GM12865 (cell line): ENCODE measurements around the gene PLA2G4D.

Experiments used
- DNase-seq: peaks from one replicate; pipeline ENCODE4 v3.0.0; 2010; ENCODE audit warnings: low read depth
- H3K4me3 ChIP-seq: 2 replicates; pipeline ENCODE4 v1.5.1; 2011; ENCODE audit warnings: mild to moderate bottlenecking, low read depth, low read length, control low read depth
- CTCF ChIP-seq: IDR thresholded peaks from 2 replicates; pipeline ENCODE4 v1.5.1; 2011; ENCODE audit warnings: low read length, control low read depth, low read depth, inconsistent platforms; ENCODE audit not compliant: insufficient read depth; ENCODE audit errors: missing control alignments

The PLA2G4D gene

GRCh38 chr15:42080919-42081830, 13.2 kb downstream of the PLA2G4D start:
- no peak overlapping the region for H3K4me3 ChIP-seq
- DNase-seq = no peak
- TF ChIP-seq CTCF = no peak

GRCh38 chr15:42080186-42080918, 14.0 kb downstream of the PLA2G4D start:
- TF ChIP-seq CTCF = no peak
- no peak overlapping the region for H3K4me3 ChIP-seq
- no peak for DNase-seq

GRCh38 chr15:42079401-42079908, 14.9 kb downstream of the PLA2G4D start:
- no peak for DNase-seq
- TF ChIP-seq CTCF = no peak
- H3K4me3 ChIP-seq = no peak overlapping the region

- no peak for DNase-seq
- H3K4me3 ChIP-seq = no peak overlapping the region
- no peak for TF ChIP-seq CTCF
Measured at GRCh38 chr15:42078903-42079302, 15.5 kb downstream of the PLA2G4D start.

- H3K4me3 ChIP-seq = no peak overlapping the region
- no peak for TF ChIP-seq CTCF
- DNase-seq = no peak
Measured at GRCh38 chr15:42077689-42078088, 16.7 kb downstream of the PLA2G4D start.

- TF ChIP-seq CTCF = no peak
- H3K4me3 ChIP-seq = no peak overlapping the region
- DNase-seq = no peak
Measured at GRCh38 chr15:42073418-42073817, 20.9 kb downstream of the PLA2G4D start.
